HG03354 (cell line): ENCODE data around the gene TLE1.

ENCODE experiments used
- ATAC-seq: cut with Tn5 transposase; IDR thresholded peaks from one replicate; pipeline ENCODE4 v1.9.1; 2021; ENCODE audit warnings: mild to moderate bottlenecking; ENCODE audit not compliant: unreplicated experiment, poor library complexity, severe bottlenecking

The TLE1 gene

GRCh38 chr9:81535542-81536241 is 153.7 kb downstream of the TLE1 start:
- ATAC-seq = no peak

GRCh38 chr9:81534138-81534875 is 155.0 kb downstream of the TLE1 start:
- ATAC-seq = no peak
